Activated T-helper 17 cell treated with anti-CD3 and anti-CD28 coated beads, Interleukin-2, amount 50 U/mL, for 72 hours (primary cell): ENCODE measurements around the gene NDUFB2. TPM values are rescaled to one million over a fixed set of nuclear protein-coding genes. Genes with fewer than 3 reads are reported as not detected.
"Not testable (repeated sequence)": the region's sequence is repeated elsewhere in the genome, so short reads cannot be mapped to it uniquely, and the experiment has no call there.

Source experiments
- ATAC-seq: fragments of 150-1000 bp; cut with Tn5 transposase; replicated peaks from 2 replicates; pipeline ENCODE4 v1.10.0; 2021; ENCODE audit warnings: mild to moderate bottlenecking, moderate library complexity
- H3K27ac Mint-ChIP-seq: one replicate; pipeline ENCODE4 v1.8.0; 2022; ENCODE audit warnings: mixed read lengths
- H3K27me3 Mint-ChIP-seq: one replicate; pipeline ENCODE4 v1.8.0; 2022; ENCODE audit warnings: mixed read lengths
- H3K36me3 Mint-ChIP-seq: one replicate; pipeline ENCODE4 v1.8.0; 2022; ENCODE audit warnings: low read depth, mild to moderate bottlenecking, mixed read lengths
- H3K4me1 Mint-ChIP-seq: one replicate; pipeline ENCODE4 v1.8.0; 2022; ENCODE audit warnings: mixed read lengths
- H3K4me3 Mint-ChIP-seq: one replicate; pipeline ENCODE4 v1.8.0; 2022; ENCODE audit warnings: mild to moderate bottlenecking, mixed read lengths
- H3K9me3 Mint-ChIP-seq: one replicate; pipeline ENCODE4 v1.8.0; 2022; ENCODE audit warnings: mixed read lengths
- total RNA-seq, 2 donors: library from RNA; stranded (reverse); gene quantifications; one replicate each; pipeline ENCODE4 v1.2.3, GENCODE V29; 2022

Gene NDUFB2
- total RNA-seq: 100 to 1,000 TPM in 1 of 2 donors, 10 to 100 TPM in 1; 92.7 to 215 TPM

DNA sequence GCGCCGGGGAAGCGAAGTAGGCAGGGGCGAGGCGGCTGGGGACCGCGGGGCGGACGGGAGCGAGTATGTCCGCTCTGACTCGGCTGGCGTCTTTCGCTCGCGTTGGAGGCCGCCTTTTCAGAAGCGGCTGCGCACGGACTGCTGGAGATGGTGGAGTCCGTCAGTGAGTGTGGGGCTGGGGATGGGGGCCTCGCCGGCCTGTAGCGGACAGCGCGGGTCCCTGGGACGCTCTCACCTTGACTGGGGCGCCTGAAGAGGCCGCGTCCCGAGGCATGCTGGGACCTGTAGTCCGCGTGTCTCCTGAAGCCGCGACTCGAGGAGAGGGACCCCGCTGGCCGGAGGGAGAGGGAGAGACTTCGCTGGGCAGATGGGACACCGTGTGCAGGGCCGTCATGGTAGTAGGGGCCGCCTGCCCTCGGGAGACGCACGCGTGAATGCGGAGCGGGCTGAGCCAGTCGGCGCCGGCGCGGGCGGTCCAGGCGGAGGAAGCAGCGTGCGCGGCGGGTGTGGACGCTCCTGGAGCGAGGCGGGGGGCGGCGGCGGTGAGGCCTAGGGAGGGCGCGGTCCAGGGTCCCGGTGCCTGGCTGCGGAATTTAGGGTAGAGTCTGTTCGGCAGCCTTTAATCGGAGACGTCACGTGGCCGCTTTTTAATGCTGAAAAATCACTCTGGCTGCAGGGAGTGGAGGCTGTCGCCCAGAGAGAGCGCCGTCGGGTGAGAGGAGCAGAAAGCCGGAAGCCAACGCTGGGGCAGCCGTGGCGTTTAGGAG lies at the start of gene NDUFB2:
Gene NDUFB2 (plus strand): TSS at position 29 of the 767 bp plus-strand sequence. CDS start 37 bp downstream, at position 66.
- H3K27ac Mint-ChIP-seq: peak within 1 kb of the TSS; percentile 98
- no peaks in the 10 kb centered on the region for H3K9me3 Mint-ChIP-seq
- ATAC-seq: peak; percentile 84
- no peaks in the 10 kb centered on the region for H3K27me3 Mint-ChIP-seq
- H3K4me3 Mint-ChIP-seq: peak within 1 kb of the TSS; percentile 99
- peaks cover 18% of the 10 kb centered on the region for H3K4me1 Mint-ChIP-seq
- peaks cover 23% of the 10 kb centered on the region for H3K36me3 Mint-ChIP-seq

DNA sequence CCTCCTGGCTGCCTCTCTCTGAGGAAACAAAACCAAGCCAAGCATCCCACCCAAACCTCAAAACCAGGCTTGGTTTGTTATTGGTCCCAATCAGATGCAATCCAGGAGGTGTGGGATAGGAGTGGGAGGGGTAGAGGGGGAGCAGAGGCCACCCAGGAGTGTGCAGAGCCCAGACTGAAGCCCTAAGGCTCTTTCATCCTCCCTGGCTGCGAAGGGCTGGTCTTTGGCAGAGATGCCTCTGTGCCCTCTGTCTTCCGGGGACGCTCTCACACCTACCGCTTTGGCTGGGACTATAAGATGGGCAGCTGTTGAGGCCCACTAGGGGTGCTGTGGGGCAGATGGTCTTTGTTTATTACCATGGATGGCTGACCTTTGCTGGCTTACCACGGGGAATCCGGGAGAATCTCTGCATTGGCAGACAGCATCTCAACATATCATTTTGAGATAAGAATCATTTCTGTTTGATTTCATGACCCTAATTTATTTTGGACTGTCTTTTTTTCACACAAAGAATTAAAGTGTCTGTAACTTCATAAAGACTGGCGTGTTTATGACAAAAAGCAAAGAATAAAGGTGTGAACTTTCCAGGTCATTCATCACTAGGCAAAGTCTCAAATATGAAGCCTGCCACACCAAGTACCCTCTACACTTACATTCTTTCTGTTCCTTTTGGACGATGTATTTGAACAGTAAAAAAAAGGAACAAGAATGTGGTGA lies 49.4 kb upstream of the NDUFB2 start:
- H3K27me3 Mint-ChIP-seq: peaks cover 14% of the 10 kb centered on the region
- H3K4me1 Mint-ChIP-seq: no peaks in the 10 kb centered on the region
- no peaks in the 10 kb centered on the region for H3K36me3 Mint-ChIP-seq
- peak; percentile 62 for ATAC-seq
- no peak overlapping the region for H3K27ac Mint-ChIP-seq
- no peaks in the 10 kb centered on the region for H3K9me3 Mint-ChIP-seq
- no peak overlapping the region for H3K4me3 Mint-ChIP-seq

DNA sequence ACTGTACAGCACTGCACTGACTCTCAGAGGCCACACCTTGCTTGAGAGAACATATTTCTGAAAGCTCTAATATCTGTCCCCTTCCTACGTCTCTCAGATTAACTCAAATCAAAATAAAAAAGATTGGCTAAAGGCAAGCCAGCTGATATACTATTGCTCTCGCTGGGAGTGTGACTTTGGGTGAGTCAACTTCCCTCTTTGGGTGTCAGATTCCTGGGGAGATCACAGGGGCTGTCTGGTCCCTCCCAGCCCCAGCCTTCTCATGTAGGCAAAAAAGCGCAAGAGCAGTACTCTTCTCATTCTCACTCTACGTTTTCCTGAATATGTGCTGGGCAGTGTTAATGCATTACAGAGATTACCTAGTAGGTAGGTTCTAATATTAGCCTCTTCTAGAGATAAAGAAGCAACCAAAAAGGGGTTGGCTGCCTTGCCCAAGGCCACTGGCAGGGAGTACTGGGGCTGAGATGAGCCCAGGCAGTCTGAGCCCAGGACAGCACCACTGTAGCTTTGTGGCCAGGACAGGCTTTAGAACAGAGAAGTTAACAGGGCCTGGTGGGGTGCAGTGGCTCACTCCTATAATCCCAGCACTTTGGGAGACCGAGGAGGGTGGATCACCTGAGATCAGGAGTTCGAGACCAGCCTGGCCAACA lies 46.8 kb upstream of the NDUFB2 start:
- peaks cover 7% of the 10 kb centered on the region for H3K27me3 Mint-ChIP-seq
- H3K27ac Mint-ChIP-seq: no peak overlapping the region
- no peak overlapping the region for H3K4me3 Mint-ChIP-seq
- H3K36me3 Mint-ChIP-seq: no peaks in the 10 kb centered on the region
- no peaks in the 10 kb centered on the region for H3K9me3 Mint-ChIP-seq
- H3K4me1 Mint-ChIP-seq: peaks cover 5% of the 10 kb centered on the region
- no peak for ATAC-seq

DNA sequence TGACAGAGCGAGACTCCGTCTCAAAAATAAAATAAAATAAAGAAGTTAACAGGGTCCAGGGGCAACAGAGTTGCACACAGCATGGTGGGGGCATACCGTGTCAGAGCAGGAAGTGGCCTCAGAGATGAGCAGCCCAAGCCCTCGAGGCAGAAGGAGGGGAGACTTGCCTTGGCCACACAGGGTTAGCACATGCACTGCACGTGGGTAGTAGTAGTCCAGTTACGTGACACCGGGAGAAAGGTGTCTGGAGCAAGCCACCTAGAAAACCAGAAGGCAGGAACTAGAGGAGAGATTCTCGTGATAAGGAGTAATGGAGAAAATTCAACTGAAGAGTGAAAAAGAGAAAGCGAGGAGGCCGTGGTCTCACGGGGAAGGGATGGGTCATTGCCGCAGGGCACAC lies 46.1 kb upstream of the NDUFB2 start:
- H3K4me3 Mint-ChIP-seq: no peak overlapping the region
- H3K36me3 Mint-ChIP-seq: no peaks in the 10 kb centered on the region
- no peak overlapping the region for H3K27ac Mint-ChIP-seq
- ATAC-seq: no peak
- H3K4me1 Mint-ChIP-seq: peaks cover 8% of the 10 kb centered on the region
- no peaks in the 10 kb centered on the region for H3K9me3 Mint-ChIP-seq
- H3K27me3 Mint-ChIP-seq: peaks cover 9% of the 10 kb centered on the region

DNA sequence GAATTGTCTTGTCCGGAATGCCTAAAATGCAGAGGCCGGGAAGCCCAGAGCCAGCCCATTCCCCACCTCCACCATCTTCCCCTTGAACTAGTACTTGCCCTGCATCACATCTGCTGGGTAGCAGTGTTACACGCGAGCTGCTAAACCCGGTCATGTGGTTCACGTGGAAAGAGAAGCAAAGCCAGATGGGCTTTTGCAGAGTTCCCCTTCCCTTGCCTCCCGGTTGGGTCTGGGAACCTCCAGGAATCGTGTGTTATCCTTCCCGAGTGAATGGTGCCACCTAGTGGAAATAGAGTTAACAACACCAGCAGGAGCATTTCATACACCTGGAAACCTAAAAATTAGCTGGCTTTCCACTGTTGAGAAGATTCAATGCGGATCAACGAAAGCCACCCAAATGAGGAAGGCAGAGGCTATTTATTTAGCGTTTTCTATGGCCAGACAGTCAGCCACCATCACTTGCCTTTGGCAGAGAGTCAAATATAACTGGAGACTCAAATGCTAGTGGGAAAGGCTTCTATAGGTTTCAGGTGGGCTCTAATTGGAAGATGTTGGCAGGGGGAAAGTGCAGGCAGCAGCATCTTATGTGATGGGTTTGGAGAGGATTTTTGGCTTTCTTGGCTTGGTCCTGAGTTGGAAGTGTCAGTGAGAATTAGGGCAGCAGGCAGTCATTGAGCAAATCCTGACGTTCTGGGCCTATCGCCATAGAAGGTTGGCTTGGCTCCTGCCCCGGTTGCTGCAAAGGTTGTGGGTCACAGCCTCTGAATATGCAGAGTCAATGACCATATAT lies 43.0 kb upstream of the NDUFB2 start:
- peaks cover 23% of the 10 kb centered on the region for H3K27me3 Mint-ChIP-seq
- no peak overlapping the region for H3K4me3 Mint-ChIP-seq
- no peak overlapping the region for H3K27ac Mint-ChIP-seq
- no peaks in the 10 kb centered on the region for H3K9me3 Mint-ChIP-seq
- peaks cover 16% of the 10 kb centered on the region for H3K4me1 Mint-ChIP-seq
- peak; percentile 53 for ATAC-seq
- H3K36me3 Mint-ChIP-seq: no peaks in the 10 kb centered on the region

DNA sequence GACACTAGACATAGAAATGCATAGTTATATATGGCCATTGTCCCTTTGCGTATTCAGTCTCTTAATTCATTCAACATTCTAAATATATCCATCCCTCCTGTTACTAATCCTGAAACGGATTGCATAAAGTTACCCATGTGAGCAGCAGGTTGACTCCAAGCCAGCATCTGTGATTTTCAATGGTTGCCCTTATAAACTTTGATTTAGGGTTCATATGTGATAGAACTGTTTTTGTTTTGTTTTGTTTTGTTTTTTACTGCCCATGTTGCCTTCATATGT lies 42.5 kb upstream of the NDUFB2 start:
- no peaks in the 10 kb centered on the region for H3K9me3 Mint-ChIP-seq
- H3K4me3 Mint-ChIP-seq: no peak overlapping the region
- H3K4me1 Mint-ChIP-seq: peaks cover 16% of the 10 kb centered on the region
- H3K27me3 Mint-ChIP-seq: peaks cover 23% of the 10 kb centered on the region
- no peak overlapping the region for H3K27ac Mint-ChIP-seq
- no peaks in the 10 kb centered on the region for H3K36me3 Mint-ChIP-seq
- ATAC-seq: no peak

DNA sequence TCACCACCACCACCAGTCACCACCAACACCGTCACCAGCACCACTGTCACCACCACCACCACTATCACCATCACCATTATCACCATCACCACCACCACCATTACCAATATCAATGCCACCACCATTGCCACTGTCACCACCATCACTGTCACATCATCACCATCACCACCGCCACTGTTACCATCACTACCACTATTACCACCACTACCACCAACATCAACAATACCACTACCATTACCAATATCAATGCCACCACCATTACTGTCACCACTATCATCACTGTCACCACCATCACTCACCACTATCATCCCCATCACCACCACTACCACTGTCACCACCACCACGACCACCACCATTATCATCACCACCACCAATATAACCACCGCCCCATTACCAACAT lies 41.8 kb upstream of the NDUFB2 start:
- no peak for ATAC-seq
- peaks cover 16% of the 10 kb centered on the region for H3K4me1 Mint-ChIP-seq
- H3K27me3 Mint-ChIP-seq: peaks cover 23% of the 10 kb centered on the region
- H3K27ac Mint-ChIP-seq: no peak overlapping the region
- no peaks in the 10 kb centered on the region for H3K9me3 Mint-ChIP-seq
- H3K4me3 Mint-ChIP-seq: no peak overlapping the region
- H3K36me3 Mint-ChIP-seq: no peaks in the 10 kb centered on the region

DNA sequence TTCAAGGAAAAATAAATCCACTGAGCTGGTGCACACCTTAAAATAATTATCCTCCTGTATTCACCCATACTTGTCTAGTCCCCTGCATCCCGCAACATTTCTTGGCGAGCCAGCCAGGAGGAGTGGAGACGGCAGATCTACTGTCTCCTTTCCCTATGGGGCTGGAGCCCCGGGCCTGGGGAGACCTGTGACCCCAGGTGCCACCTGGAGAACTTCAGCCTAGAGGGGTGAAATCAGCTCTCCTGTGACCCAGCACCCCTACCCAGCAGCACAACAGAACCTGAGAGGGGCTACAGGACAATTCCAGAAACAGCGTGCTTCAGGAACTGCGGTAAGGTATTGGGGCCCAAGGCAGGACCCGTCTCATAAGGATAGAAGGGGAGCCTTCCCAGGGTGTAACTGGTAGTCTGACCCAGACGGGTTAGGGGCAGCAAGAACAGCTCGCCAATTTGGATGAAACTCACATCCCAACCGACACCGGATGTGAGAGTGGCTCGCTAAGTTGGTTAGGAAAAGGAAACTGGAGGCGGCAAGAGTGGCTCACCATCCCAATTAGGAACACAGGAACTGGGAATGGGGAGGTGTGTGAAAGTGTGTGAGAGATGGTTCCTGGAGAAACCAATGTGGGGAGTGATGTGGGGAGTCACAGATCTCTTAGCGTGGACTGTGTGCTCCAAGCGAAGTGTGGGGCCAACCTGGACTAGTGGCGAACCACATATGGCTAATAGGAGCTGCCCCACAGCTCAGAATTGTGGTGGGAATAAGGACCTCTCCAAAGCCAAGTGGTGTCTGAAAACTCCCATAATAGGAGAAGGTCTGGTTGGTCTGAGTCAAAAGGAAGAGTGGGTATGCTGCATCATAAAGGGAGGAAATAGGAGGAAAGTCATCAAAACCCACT lies 40.7 kb upstream of the NDUFB2 start:
- Mint-ChIP-seq H3K9me3 (no peaks in the 10 kb centered on the region), H3K36me3 (no peaks in the 10 kb centered on the region), H3K4me1 (peaks cover 16% of the 10 kb centered on the region), H3K27ac (peak overlapping the region; percentile 56), H3K27me3 (peaks cover 23% of the 10 kb centered on the region), H3K4me3 (peak overlapping the region; percentile 44)
- no peak for ATAC-seq

DNA sequence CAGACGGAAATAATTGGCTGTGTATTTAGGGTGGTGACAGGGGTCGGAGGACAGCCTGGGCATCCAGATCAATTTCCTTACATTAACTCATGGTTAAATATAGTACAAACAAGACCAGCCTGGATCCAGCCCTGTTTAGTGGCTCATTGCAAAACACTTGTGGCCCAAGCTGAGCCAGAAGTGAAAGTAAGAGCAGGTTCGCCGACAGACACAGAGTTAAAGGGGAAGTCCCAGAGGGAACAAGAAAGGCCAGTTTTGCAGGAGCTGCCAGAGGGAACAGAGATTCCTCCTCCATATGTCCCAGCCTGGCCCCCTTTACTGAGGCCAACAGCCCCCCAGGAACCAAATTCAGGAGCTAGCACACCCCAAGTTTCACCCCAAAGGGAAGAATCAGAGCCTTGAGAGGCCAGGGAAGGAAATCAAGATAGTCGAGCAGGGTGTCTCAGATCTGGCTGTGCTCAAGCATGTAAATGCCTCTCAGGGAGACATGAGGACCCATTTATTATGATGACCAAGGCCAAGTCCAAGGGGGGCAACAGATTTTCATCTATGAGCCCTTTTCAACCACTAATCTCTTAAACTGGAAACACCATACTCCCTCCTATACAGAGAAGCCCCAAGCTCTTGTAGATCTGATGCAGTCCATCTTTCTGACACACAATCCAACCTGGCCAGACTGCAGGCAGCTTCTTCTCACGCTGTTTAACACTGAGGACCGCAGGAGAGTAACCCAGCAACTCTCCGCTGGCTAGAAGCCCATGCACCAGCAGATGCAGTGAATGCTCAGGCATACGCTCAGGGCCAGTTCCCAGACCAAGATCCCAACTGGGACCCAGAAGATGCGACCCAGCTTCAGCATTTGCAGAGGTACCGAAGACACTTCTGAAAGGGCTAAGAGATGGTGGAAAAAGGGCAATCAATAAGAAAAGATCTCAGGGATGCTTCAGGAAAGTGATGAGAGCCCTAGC lies 39.7 kb upstream of the NDUFB2 start:
- peak overlapping the region; percentile 44 for H3K4me3 Mint-ChIP-seq
- peaks cover 16% of the 10 kb centered on the region for H3K4me1 Mint-ChIP-seq
- no peaks in the 10 kb centered on the region for H3K36me3 Mint-ChIP-seq
- H3K9me3 Mint-ChIP-seq: no peaks in the 10 kb centered on the region
- peak overlapping the region; percentile 56 for H3K27ac Mint-ChIP-seq
- H3K27me3 Mint-ChIP-seq: peaks cover 23% of the 10 kb centered on the region
- peak; percentile 76 for ATAC-seq

DNA sequence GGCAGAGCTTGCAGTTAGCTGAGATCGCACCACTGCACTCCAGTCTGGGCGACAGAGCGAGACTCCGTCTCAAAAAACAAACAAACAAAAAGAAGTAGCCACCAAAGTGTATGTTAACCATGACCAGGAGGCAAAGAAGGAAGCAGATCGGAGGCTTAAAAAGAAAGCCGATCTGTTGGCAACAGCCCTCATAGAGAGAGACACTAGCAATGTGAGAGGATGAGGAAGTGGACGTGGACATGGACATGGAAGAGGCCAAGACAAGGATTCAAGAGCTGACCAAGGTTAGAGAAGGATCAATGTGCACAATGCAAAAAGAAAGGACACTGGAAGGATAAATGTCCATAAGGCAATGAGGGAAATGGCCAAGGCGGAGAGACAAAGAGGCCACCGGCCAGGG lies 38.6 kb upstream of the NDUFB2 start:
- no peak for ATAC-seq

DNA sequence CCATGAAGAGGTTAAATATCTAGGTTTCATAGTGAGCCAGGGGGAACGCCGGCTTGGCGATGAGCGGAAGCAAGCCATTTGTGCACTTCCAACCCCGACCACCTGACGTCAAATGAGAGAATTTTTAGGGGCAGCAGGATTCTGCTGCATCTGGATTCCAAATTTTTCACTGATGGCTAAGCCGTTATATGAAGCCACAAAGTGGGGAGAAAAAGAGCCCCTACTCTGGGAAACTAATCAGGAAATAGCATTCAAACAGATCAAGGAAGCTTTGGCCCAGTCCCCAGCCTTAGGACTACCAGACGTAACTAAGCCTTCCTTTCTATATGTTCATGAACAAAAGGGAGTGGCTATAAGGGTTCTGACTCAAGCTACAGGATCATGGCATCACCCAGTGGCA lies 36.7 kb upstream of the NDUFB2 start:
- ATAC-seq: no peak
- no peak overlapping the region for H3K27ac Mint-ChIP-seq
- no peaks in the 10 kb centered on the region for H3K36me3 Mint-ChIP-seq
- H3K9me3 Mint-ChIP-seq: no peaks in the 10 kb centered on the region
- H3K27me3 Mint-ChIP-seq: peaks cover 15% of the 10 kb centered on the region
- no peak overlapping the region for H3K4me3 Mint-ChIP-seq
- H3K4me1 Mint-ChIP-seq: peaks cover 9% of the 10 kb centered on the region

More for the DNA sequence above, 38.6 kb upstream of the NDUFB2 start:
- H3K4me3 Mint-ChIP-seq: no peak overlapping the region
- no peaks in the 10 kb centered on the region for H3K36me3 Mint-ChIP-seq
- no peak overlapping the region for H3K27ac Mint-ChIP-seq
- peaks cover 23% of the 10 kb centered on the region for H3K27me3 Mint-ChIP-seq
- H3K9me3 Mint-ChIP-seq: no peaks in the 10 kb centered on the region
- H3K4me1 Mint-ChIP-seq: peaks cover 16% of the 10 kb centered on the region

DNA sequence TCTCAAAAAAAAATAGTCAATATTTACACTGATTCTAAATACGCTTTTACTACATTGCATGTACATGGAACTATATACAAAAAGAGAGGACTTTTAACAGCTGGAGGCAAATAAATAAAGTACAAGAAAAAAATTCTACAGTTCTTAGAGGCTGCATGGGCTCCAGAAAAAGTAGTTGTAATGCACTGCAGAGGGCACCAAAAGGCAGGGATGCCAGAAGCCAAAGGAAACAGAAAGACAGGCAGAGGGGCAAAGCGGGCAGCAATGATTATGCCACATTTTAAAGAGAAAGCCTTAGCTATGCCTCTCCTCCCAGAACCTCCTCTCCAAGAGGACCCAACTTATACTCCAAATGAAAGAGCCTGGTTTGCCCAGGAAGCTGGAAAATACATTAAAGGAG lies 35.4 kb upstream of the NDUFB2 start:
- peaks cover 10% of the 10 kb centered on the region for H3K27me3 Mint-ChIP-seq
- H3K9me3 Mint-ChIP-seq: no peaks in the 10 kb centered on the region
- H3K27ac Mint-ChIP-seq: no peak overlapping the region
- H3K4me3 Mint-ChIP-seq: no peak overlapping the region
- H3K36me3 Mint-ChIP-seq: no peaks in the 10 kb centered on the region
- no peak for ATAC-seq
- H3K4me1 Mint-ChIP-seq: peaks cover 3% of the 10 kb centered on the region

DNA sequence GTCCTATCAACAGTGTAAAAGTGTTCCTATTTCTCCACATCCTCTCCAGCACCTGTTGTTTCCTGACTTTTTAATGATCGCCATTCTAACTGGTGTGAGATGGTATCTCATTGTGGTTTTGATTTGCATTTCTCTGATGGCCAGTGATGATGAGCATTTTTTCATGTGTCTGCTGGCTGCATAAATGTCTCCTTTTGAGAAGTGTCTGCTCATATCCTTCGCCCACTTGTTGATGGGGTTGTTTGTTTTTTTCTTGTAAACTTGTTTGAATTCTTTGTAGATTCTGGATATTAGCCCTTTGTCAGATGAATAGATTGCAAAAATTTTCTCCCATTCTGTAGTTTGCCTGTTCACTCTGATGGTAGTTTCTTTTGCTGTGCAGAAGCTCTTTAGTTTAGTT lies 33.6 kb upstream of the NDUFB2 start:
- H3K9me3 Mint-ChIP-seq, H3K4me1 Mint-ChIP-seq, H3K27ac Mint-ChIP-seq, H3K4me3 Mint-ChIP-seq, H3K27me3 Mint-ChIP-seq, H3K36me3 Mint-ChIP-seq, ATAC-seq: not testable (repeated sequence)
